OCI-LY3 (cell line): ENCODE data around the gene TBC1D16.

Source experiments
- H2AFZ ChIP-seq: fragments of 200-600, 300-600 bp; shearing (Covaris generic); 2 replicates; pipeline ENCODE4 v1.6.0; 2014; ENCODE audit warnings: antibody characterized with exemption, low read depth, low read length
- H3K27ac ChIP-seq: fragments of 200-600, 300-600 bp; sonication (generic); 2 replicates; pipeline ENCODE4 v1.5.1; 2014; ENCODE audit warnings: mild to moderate bottlenecking, low read length, moderate library complexity, mixed read lengths
- H3K27me3 ChIP-seq: fragments of 200-600, 300-600 bp; sonication (generic); 2 replicates; pipeline ENCODE4 v1.6.1; 2014; ENCODE audit warnings: low read depth, low read length, mixed read lengths
- H3K36me3 ChIP-seq: fragments of 200-600, 300-600 bp; sonication (generic); replicated peaks from 2 replicates; pipeline ENCODE3; 2014; ENCODE audit warnings: low read depth, low read length, mixed read lengths
- H3K4me1 ChIP-seq: fragments of 300-600, 200-600 bp; sonication (generic); 2 replicates; pipeline ENCODE4 v1.6.1; 2014; ENCODE audit warnings: low read length, mixed read lengths
- H3K4me2 ChIP-seq: fragments of 200-600, 300-600 bp; sonication (generic); 2 replicates; pipeline ENCODE4 v1.6.1; 2014; ENCODE audit warnings: low read length, mixed read lengths
- H3K4me3 ChIP-seq: fragments of 300-600, 200-600 bp; sonication (generic); 2 replicates; pipeline ENCODE4 v1.5.1; 2014; ENCODE audit warnings: antibody characterized with exemption, mild to moderate bottlenecking, low read length, moderate library complexity
- H3K79me2 ChIP-seq: fragments of 300-600, 200-600 bp; shearing (Covaris generic); 2 replicates; pipeline ENCODE4 v1.6.1; 2014; ENCODE audit warnings: mild to moderate bottlenecking, low read length, mixed read lengths
- H3K9ac ChIP-seq: fragments of 300-600, 200-600 bp; shearing (Covaris generic); 2 replicates; pipeline ENCODE4 v1.6.0; 2014; ENCODE audit warnings: mild to moderate bottlenecking, low read length, moderate library complexity
- H3K9me3 ChIP-seq: fragments of 200-600, 300-600 bp; shearing (Covaris generic); 2 replicates; pipeline ENCODE4 v1.6.1; 2014; ENCODE audit warnings: low read length, mixed read lengths; ENCODE audit not compliant: insufficient read depth
- H4K20me1 ChIP-seq: fragments of 200-600, 300-600 bp; sonication (generic); 2 replicates; pipeline ENCODE4 v1.6.1; 2016; ENCODE audit warnings: low read length, mixed read lengths; ENCODE audit not compliant: insufficient read depth
- EZH2phosphoT487 ChIP-seq: fragments of 200-600 bp; shearing (Covaris generic); IDR thresholded peaks from 2 replicates; pipeline ENCODE4 v1.6.1; 2018; ENCODE audit warnings: antibody characterized with exemption, mixed run types, low read depth
- TF ChIP-seq, protein P1 (sequence below): fragments of 200-600, 300-600 bp; sonication (generic); IDR thresholded peaks from 2 replicates; pipeline ENCODE4 v1.5.1; 2014; ENCODE audit warnings: antibody characterized with exemption, low read length, low read depth

TBC1D16 gene

DNA sequence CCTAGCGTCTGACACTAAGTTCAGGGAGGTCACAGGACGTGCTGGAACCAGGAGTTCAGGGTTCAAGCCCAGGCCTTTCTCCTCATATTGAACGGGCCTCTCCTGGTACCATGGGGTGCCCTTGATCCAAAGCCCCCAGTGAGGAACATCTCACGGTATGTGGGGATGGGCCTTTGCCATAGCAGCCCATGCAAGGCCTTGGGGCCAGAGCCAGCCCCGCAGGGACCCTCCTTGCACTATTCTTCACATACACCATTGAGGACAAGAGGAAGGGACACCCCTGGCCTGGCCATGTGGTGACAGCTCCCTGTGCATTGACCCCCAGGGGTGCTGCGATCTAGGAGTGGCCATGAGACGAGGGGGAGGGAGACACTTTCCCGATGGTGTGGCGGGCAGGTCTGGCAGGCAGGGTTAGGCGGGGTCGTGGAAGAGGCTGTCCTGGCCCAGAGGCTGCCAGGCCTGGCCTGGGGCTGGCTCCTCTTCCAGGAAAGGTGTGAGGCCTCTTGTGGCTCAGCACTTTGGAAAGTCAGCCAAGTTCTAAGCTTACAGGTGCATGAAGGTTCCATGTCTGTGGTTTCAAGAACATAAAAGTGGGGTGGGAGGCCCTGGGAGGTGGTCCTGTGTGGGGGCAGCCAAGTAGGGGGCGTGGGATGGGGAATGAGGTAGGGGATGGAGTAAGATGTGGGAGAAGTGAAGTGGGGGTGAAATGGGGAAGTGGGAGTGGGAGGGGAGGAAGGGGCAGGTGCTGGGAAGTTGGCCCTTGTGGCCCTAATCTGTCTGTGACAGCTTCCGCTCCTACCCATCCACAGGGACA lies 107.8 kb downstream of the TBC1D16 start:
- H3K9ac ChIP-seq = peak overlapping the region; percentile 77; the same call in 1 of the 2 replicates
- peak overlapping the region; percentile 98 for H3K27ac ChIP-seq
- no peak overlapping the region for H3K4me3 ChIP-seq
- H3K27me3 ChIP-seq = no peaks in the 10 kb centered on the region
- no peaks in the 10 kb centered on the region for H3K36me3 ChIP-seq
- no peak for TF ChIP-seq EZH2phosphoT487
- TF ChIP-seq, protein P1, sequence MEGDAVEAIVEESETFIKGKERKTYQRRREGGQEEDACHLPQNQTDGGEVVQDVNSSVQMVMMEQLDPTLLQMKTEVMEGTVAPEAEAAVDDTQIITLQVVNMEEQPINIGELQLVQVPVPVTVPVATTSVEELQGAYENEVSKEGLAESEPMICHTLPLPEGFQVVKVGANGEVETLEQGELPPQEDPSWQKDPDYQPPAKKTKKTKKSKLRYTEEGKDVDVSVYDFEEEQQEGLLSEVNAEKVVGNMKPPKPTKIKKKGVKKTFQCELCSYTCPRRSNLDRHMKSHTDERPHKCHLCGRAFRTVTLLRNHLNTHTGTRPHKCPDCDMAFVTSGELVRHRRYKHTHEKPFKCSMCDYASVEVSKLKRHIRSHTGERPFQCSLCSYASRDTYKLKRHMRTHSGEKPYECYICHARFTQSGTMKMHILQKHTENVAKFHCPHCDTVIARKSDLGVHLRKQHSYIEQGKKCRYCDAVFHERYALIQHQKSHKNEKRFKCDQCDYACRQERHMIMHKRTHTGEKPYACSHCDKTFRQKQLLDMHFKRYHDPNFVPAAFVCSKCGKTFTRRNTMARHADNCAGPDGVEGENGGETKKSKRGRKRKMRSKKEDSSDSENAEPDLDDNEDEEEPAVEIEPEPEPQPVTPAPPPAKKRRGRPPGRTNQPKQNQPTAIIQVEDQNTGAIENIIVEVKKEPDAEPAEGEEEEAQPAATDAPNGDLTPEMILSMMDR = no peak
- peaks cover 96% of the 10 kb centered on the region for H3K4me1 ChIP-seq
- no peaks in the 10 kb centered on the region for H4K20me1 ChIP-seq
- H3K79me2 ChIP-seq = peaks cover 8% of the 10 kb centered on the region
- no peaks in the 10 kb centered on the region for H3K9me3 ChIP-seq
- H2AFZ ChIP-seq = no peak overlapping the region
- H3K4me2 ChIP-seq = peak overlapping the region; percentile 50

DNA sequence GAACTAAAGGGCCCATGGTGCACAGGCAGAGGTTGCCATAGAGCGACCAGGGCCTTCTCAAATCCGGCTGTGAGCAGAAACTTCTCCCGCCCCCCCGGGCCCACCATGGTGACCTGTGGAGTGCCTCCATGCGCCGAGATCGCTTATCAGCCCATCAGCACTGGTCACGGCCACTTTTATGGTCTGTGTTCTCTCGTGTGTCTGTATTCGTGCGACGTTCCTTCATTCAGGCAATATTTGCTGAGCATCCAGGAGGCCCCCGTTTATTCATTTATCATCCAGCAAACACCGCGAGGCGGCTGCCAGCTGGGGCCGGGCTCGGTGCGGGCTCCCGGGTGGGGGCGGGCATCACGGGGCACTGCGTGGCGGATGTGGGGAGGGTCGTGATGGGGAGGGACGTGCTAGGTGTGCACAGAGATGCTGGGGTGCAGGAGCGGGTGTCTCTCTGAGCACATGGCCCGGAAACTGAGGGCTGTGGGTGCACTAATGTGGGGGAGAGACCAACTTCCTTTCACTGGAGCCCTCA lies 108.5 kb downstream of the TBC1D16 start:
- Histone ChIP-seq H3K27ac (peak overlapping the region; percentile 98), H3K4me1 (peaks cover 96% of the 10 kb centered on the region), H4K20me1 (no peaks in the 10 kb centered on the region), H3K27me3 (no peaks in the 10 kb centered on the region), H3K79me2 (peaks cover 14% of the 10 kb centered on the region; the same call in 1 of the 2 replicates), H2AFZ (no peak overlapping the region), H3K9me3 (no peaks in the 10 kb centered on the region), H3K36me3 (peaks cover 4% of the 10 kb centered on the region), H3K4me2 (no peak overlapping the region), H3K4me3 (no peak overlapping the region), H3K9ac (peak overlapping the region; percentile 77; the same call in 1 of the 2 replicates)
- TF ChIP-seq, protein P1 = no peak
- no peak for TF ChIP-seq EZH2phosphoT487

DNA sequence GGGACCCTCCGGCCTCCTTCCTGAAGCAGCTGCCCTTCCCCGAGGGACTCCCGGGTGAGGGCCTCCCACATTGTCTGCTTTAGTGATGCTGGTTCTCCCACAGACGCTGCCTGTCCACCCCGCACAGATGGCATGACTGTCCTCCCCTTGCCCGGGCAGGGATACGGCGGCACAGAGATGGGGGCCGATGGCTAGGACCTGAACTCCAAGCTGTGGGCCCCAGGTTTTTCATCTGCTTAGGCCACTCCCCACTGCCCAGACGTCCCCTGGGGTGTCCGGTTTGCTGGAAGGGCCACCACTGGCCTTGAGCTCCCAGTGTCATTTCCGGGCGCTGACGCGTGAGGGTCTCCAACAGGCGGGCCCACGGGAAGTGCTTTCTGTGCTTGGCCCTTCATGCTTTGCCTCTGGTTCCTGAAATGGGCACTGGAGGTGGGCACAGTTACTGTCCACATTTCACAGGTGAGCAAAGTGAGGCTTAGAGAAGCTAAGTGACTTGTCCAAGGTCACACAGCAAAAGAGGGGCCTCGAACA lies 109.0 kb downstream of the TBC1D16 start:
- no peaks in the 10 kb centered on the region for H4K20me1 ChIP-seq
- no peak for TF ChIP-seq EZH2phosphoT487
- TF ChIP-seq, protein P1 = no peak
- no peak overlapping the region for H3K4me2 ChIP-seq
- H3K9ac ChIP-seq = no peak overlapping the region
- H3K9me3 ChIP-seq = no peaks in the 10 kb centered on the region
- H3K79me2 ChIP-seq = peaks cover 14% of the 10 kb centered on the region; the same call in 1 of the 2 replicates
- no peak overlapping the region for H2AFZ ChIP-seq
- no peak overlapping the region for H3K4me3 ChIP-seq
- H3K27ac ChIP-seq = peak overlapping the region; percentile 98
- peaks cover 4% of the 10 kb centered on the region for H3K36me3 ChIP-seq
- H3K27me3 ChIP-seq = no peaks in the 10 kb centered on the region
- H3K4me1 ChIP-seq = peaks cover 96% of the 10 kb centered on the region

DNA sequence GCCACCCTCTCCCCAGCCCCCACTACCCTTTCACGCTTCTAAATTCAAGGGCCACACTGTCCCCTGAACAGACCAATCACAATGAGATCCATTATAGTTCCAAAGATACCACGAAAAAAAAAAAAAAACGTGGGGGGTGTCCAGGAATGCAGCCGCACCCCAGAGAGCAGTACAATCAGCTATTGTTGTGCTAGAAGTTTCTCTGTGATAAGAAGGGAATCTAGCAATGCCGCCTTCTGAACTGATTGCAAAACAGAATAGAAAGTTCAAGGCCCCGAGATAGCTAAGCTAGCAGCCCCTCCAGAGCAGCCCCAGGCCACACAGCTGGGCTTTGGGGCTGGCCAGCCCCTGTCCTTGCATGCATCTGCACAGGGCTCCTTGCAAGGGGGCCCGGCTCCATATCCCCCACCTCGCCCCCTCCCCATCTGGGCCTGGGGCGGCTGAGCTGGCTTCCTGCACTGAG lies 109.5 kb downstream of the TBC1D16 start:
- no peaks in the 10 kb centered on the region for H4K20me1 ChIP-seq
- H3K27me3 ChIP-seq = no peaks in the 10 kb centered on the region
- TF ChIP-seq, protein P1 = no peak
- TF ChIP-seq EZH2phosphoT487 = no peak
- peak overlapping the region; percentile 98 for H3K27ac ChIP-seq
- no peak overlapping the region for H3K4me3 ChIP-seq
- H3K9me3 ChIP-seq = no peaks in the 10 kb centered on the region
- H3K79me2 ChIP-seq = peaks cover 14% of the 10 kb centered on the region; the same call in 1 of the 2 replicates
- peak overlapping the region; percentile 69; the same call in 1 of the 2 replicates for H3K9ac ChIP-seq
- peak overlapping the region; percentile 60; the same call in 1 of the 2 replicates for H3K4me2 ChIP-seq
- peaks cover 4% of the 10 kb centered on the region for H3K36me3 ChIP-seq
- H2AFZ ChIP-seq = no peak overlapping the region
- peaks cover 95% of the 10 kb centered on the region for H3K4me1 ChIP-seq
